HG02970 (cell line): ENCODE measurements around the gene TRIM34.
"Not testable (repeated sequence)": the region's sequence is repeated elsewhere in the genome, so short reads cannot be mapped to it uniquely, and the experiment has no call there.

Source experiments
- ATAC-seq: cut with Tn5 transposase; IDR thresholded peaks from one replicate; pipeline ENCODE4 v1.9.1; 2021; ENCODE audit warnings: mild to moderate bottlenecking, moderate library complexity, moderate number of reproducible peaks; ENCODE audit not compliant: unreplicated experiment, low FRiP score

TRIM34 gene

DNA sequence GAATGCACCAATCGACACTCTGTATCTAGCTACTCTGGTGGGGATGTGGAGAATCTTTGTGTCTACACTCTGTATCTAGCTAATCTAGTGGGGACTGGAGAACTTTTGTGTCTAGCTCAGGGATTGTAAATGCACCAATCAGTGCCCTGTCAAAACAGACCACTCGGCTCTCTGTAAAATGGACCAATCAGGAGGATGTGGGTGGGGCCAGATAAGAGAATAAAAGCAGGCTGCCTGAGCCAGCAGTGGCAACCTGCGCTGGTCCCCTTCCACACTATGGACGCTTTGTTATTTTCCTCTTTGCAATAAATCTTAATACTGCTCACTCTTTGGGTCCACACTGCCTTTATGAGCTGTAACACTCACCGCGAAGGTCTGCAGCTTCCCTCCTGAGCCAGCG, 58.8 kb downstream of the TRIM34 start:
- not testable (repeated sequence) for ATAC-seq

DNA sequence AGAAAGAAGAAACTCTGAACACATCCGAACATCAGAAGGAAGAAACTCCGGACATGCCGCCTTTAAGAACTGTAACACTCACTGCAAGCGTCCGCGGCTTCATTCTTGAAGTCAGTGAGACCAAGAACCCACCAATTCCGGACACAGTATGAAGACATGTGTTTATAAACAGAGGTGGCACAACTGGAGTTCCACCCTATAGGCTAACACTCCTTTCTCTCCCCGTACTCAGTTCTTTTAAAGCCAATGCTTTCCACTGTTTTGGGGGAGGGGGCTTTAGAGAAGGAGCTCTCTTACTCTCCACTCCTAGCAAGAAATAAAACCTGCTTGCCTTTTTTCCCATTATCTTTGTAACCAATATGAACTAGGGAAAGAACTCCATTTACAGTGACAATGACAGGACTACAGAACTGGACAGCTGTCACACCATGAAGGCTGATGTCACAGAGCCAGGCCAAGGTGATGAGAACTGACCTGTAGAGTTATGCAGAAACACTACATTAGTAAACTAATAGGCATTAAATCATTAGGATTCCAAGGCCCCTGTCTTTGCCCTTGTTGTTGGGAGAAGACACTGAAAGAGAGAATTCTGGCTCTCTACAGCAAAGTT, 59.3 kb downstream of the TRIM34 start:
- no peak for ATAC-seq

- ATAC-seq = peak; percentile 73
Measured at GRCh38 chr11:5684646-5685362, 60.0 kb downstream of the TRIM34 start, which contains the start of gene TRIM5. TSS of gene TRIM5 (minus strand) at chr11:5685074. CDS start at chr11:5680177, 4,897 bp downstream.

GRCh38 chr11:5686426-5686825, 61.6 kb downstream of the TRIM34 start:
- ATAC-seq = no peak

GRCh38 chr11:5688482-5688881, 63.7 kb downstream of the TRIM34 start:
- ATAC-seq = no peak

GRCh38 chr11:5689551-5689983, 64.8 kb downstream of the TRIM34 start, which contains the start of gene TRIM22:
TSS of gene TRIM22 (plus strand) at chr11:5689790. CDS start at chr11:5696233, 6,443 bp downstream.
- peak; percentile 62 for ATAC-seq

- no peak for ATAC-seq
Measured at GRCh38 chr11:5690216-5690615, 65.4 kb downstream of the TRIM34 start.

- ATAC-seq = no peak
Measured at GRCh38 chr11:5690736-5691135, 65.9 kb downstream of the TRIM34 start.

DNA sequence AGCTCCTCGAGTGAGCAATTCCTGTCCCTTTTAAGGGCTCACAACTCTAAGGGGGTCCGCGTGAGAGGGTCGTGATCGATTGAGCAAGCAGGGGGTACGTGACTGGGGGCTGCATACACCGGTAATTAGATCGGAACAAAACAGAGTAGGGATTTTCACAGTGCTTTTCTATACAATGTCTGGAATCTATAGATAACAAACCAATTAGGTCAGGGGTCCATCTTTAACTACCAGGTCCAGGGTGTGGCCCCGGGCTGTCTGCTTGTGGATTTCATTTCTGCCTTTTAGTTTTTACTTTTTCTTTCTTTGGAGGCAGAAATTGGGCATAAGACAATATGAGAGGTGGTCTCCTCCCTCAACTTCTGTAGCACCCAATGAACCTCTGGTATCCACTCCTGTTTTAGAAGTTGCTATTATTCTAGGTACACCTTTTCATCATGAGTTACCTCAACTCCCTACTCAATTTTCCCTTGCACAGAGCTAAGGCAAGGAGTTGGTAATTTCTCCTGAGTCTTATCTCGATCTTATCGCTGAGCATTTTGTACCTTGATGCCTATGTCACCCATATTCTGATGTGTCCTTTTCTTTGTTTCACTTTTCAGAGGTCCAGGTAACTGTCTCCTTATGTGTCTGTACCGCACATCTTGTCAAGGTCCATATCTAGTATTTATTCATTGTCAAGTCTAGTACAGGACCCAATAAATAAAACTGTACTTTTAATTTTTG, 66.6 kb downstream of the TRIM34 start:
- ATAC-seq = not testable (repeated sequence)

DNA sequence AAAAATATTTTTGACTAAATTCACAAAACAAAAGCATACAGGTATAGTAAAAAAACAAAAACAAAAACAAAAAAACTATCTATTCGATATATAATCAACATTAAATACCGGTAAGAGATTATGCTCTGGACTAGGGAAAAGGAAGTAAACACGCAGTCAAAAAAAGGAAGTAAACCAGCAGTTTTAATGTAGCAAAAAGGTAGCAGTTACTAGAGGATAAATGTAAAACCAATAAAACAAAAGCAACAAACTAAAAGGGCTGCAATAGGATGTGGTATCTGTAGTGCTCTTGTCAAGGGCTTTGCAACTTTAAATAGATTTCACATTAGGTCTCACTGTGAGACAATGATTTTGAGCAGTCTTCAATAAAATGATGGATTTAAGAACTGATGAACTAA, 67.2 kb downstream of the TRIM34 start:
- no peak for ATAC-seq
